GM19452 (cell line): Measurements from ENCODE around the gene CADM4.
A peak's percentile ranks its signal among the peaks of the same experiment; 100 is the strongest.
"Not testable (repeated sequence)": the region's sequence is repeated elsewhere in the genome, so short reads cannot be mapped to it uniquely, and the experiment has no call there.

ENCODE experiments used
- ATAC-seq: cut with Tn5 transposase; IDR thresholded peaks from one replicate; pipeline ENCODE4 v1.9.1; 2021; ENCODE audit not compliant: unreplicated experiment

Gene CADM4, protein sequence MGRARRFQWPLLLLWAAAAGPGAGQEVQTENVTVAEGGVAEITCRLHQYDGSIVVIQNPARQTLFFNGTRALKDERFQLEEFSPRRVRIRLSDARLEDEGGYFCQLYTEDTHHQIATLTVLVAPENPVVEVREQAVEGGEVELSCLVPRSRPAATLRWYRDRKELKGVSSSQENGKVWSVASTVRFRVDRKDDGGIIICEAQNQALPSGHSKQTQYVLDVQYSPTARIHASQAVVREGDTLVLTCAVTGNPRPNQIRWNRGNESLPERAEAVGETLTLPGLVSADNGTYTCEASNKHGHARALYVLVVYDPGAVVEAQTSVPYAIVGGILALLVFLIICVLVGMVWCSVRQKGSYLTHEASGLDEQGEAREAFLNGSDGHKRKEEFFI

DNA sequence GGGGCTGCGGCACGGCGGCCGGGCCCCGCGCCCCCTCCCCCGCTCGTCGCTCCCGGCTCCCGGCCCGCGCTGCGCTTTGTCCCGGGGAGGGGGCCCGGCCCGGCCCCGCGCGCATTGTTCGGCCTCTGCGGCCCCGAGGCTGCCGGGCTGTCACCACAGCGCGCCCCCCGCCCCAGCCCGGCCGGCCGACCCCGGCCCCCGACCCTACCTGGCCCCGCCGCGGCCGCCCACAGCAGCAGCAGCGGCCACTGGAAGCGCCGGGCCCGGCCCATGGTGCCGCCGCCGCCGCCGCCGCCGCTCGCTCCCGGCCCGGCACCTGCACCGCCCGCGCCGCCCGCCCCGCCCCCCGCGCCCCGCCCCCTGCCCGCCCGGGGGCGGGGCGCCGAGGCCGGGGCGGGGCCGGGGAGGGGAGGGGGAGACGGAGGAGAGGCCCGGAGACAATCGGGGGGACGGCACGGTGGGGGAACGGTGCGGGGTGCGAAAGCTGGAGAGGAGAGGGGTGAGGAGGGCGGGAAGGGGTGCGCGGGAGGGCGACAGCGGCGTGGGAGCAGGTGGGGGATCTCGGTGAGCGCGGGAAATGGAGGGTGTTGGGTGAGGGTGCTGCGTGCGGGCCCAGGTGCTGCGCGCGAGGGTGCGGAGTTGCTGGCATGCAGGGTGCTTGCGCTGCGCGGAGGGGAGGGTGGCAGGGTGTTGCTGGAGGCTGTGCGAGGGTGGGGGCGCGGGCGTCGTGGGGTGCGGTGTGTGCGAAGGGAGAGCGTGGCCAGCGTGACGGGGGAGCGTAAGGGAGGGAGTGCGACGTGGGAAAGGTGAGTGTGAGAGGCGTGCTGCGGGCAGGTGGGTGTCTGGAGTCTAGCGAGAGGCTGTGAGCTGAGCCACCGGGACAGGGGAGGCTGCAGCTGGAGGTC lies at the start of gene CADM4:
Gene CADM4 (minus strand): TSS at position 332 of the 905 bp plus-strand sequence. CDS start 60 bp downstream, at position 272.
- ATAC-seq = no peak

DNA sequence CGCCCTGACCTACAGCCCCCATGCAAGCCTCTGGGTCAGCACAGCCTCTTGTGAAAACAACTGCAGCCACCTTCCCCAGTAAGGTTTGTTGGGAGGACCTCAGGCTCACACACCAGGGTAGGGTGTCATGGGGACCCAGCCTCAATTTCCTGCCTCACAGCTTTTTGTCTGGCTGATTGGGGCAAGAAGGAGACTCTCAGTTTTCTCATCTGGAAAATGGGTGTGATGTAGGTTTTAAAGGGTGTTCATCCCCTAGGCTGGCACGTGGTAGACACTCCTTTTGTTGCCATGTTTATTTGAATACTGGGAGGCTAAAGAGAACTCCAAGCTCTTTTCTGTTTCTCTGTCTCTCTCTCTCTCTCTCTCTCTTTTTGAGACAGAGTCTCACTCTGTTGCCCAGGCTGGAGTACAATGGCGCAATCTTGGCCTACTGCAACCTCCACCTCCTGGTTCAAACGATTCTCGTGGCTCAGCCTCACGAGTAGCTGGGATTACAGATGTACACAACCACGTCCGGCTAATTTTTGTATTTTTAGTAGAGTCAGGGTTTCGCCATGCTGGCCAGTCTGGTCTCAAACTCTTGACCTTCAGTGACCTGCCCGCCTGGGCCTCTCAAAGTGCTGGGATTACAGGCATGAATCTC lies 48.5 kb upstream of the CADM4 start:
- no peak for ATAC-seq

DNA sequence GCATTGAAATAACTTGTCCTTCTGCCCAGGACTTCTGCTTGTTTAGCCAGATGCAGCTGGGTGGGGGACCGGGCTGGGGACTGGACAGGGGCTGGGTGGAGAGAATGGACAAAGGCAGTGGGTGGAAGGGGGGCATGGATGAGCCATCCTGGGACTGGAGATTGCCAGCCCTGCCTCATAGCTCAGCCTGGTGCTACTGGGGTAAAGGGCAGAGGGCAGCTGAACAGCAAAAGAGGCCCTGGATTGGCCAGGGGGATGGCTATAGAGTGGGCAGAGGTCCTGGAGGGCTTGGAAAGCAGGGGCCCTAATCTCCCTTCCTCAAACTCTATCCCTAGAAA lies 48.0 kb upstream of the CADM4 start:
- no peak for ATAC-seq

DNA sequence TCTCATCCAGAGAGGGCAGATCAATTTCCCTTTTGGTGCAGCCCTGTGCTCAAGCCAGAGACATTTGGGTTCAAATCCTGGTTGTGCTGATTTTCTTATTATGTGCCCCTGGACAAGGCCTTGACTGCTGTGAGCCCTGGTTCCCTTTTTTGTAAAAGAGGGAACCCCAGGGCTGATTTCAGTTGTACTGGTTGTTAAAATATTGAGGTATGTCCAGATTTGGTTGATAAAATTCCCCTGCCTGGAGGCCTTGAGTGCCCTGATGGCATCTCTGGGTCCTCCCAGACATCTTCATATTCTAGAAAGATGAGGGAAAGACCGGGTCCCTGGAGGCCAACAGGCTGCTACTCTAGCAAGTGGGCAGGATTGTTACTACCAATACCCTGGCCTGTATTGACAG lies 44.7 kb upstream of the CADM4 start:
- no peak for ATAC-seq

DNA sequence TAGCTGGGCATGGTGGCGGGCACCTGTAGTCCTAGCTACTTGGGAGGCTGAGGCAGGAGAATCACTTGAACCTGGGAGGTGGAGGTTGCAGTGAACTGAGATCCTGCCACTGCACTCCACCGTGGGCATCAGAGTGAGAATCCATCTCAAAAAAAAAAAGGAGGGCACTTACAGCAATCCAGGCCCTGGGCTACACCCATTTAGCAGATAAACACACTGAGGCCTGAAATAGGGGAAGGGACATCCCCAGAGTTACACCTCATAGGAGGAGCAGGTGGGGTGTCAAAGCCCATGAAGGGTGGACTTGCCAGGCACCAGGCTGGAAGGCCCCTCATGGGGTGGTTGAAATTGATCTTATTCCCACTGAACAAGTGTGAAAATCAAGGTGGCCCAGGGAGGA lies 44.3 kb upstream of the CADM4 start:
- no peak for ATAC-seq

DNA sequence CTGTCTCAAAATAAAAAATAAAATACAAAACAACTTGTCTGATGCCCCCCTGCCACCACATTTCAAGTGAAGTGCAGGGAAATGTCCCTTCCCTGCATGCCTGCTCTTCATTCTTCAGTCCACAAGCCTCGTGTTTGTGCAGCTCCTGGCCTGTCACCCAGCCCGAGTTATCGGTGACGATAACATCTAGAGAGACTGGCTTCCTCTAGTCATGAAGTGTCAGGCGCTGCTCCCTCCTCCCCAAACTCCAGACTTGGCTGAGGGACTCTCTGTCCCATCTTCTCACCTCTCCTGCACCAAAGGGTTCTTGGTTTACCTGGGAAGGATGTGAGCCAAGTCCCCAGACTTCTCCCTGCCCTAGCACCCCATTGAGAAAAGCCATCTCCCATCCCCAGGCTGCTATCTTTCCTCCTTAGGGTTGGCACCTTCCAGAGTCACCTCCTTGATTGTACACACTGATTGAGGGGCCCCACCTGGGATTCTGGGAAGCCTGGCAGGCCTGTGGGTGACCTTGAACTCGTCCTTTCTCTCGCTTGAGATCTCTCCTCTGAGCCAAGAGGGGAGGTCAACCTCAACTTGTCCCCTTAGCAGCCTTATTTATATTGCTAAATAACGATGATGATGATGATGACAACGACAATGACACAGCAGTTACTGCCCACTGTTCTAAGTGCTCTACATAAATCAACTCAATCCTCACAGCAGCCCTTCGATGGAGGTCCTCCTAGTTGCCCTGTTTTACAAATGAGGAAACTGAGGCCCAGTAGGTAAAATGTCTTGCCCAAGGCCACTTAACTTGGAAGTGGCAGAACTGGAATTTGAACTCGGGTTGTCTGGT lies 43.4 kb upstream of the CADM4 start:
- no peak for ATAC-seq

DNA sequence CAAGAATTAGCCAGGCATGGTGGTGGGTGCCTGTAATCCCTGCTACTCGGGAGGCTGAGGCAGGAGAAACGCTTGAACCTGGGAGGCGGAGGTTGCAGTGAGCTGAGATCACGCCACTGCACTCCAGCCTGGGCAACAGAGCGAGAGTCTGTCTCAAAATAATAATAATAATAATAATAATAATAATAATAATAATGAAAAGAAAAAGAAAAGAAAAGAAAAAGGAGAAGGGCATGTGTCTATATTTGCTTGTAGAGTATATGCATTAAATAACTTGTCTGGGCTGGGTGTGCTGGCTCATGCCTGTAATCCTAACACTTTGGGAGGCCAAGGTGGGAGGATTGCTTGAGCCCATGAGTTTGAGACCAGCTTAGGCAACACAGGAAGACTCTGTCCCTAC lies 42.6 kb upstream of the CADM4 start:
- not testable (repeated sequence) for ATAC-seq

DNA sequence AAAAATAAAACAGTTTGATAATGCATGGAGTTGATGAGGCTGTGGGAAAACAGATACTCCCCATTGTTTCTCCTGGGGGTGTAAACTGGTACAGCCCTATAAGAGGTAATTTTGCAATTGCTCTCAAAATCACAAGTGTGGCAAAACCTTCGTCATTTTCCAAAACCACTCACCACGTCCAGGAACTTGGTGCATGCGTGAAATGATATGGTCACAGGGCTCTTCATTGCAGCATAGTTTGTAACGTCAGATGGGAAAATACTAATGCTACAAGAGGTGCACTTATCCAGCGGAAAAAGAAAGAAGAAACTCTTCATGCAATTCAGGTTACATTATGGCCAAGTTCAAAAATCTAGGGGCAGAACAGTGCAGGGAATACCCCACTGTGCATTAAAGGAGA lies 42.2 kb upstream of the CADM4 start:
- ATAC-seq = no peak

DNA sequence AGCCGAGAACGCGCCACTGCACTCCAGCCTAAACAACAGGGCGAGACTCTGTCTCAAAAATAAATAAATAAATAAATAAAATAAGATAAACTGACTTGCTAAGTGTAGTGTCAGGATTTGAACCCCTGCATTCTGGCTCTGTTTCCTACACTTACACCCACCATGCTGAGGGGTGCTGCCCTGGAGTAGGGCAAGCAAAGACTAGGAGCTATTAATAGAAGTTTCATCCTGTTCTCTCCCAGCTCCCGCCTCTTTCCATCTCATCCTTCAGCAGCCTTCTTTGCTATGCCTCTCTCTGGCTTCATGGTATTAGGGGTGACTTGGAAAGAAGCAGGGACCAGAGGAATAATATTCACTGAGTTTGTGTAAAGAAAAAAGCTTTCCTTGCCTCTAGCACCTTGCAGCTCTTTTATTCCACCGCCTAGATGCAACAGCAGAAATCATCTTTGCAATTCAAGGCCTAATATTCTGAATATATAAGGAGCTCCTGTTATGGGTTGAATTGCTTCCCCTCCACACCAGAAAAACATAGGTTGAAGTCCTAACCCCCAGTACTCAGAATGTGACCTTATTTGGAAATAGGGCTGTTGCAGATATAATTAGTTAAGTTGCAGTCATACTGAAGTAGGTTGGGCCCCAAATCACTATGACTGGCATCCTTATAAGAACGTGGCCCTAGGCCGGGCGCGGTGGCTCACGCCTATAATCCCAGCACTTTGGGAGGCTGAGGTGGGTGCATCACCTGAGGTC lies 39.0 kb upstream of the CADM4 start:
- ATAC-seq = no peak

DNA sequence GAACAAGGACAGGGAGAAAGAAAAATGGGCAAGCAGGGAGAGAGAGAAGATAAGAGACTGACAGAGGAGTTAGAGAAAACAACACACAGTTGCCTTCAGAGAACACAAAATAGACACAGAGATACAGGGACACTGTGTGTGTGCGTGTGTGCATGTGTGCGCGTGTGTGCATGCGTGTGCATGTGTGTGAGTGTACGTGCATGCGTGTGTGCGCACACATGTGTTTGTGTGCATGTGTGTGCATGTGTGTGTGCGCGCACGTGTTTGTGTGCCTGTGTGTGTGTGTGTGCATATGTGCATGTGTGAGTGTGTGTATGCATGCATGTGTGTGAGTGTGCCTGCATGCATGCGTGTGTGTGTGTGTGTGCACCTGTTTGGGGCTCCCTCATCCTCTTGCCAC lies 36.3 kb upstream of the CADM4 start:
- ATAC-seq = no peak

DNA sequence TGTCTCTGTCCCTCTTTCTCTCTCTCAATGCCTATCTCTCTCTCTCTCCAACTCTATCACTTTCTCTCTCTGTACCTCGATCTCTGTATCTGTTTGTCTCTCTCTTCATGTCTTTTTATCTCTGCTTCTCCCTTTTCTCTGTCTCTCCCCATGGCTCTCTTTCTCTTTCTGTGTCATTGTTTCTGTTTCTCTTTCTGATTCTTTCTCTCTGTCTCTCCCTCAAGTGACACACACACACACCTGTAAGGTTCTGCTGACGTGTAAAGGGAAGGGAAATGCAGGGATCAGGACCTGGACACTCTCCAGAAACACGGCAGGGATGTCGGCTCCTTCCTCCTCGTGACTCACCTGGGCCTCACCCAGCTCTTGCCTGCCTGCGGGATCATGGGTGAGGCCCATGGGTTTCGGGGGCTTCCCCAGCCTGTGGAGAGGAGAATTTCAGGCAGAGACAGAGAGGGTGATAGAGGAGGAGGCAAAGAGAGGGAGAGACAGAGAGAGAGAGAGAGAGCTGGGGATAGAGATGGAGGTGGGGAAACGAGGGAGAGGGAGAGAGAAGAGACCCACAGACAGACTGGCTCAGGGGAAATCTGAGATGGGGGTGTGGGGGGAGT lies 35.7 kb upstream of the CADM4 start:
- no peak for ATAC-seq

DNA sequence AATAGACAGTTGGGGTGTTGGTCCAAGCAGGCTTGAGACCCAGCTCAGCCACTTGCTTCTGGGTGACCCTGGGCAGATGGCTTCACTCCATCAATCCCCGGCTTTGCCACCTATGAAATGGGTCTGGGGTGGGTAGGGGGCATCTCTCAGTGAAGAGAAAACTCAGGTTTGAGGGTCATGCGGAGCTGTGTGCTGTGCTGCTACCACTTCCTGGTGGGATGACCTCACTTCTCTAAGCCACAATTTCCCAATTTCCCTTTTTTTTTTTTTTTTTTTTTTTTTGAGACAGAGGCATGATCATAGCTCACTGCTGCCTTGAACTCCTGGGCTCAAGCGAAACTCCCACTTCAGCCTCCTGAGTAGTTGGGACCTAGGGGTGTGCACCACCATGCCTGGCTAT lies 34.9 kb upstream of the CADM4 start:
- no peak for ATAC-seq

DNA sequence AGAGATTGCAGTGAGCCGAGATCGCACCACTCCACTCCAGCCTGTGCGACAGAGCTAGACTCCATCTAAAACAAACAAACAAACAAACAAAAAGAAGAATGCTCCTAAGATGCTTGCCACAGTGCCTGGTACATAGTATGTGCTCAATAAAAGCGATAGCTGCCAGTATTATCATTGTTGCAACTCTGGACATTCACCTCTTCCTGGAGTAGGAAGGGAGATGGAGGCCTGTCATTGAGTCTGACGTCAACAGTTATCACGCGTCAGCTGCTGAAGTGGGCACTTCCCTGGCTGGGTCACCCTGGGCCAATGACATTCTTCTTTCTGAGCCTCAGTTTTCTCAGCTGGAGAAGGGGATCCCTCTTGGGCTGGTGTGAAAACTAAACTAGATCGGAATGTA lies 34.5 kb upstream of the CADM4 start:
- no peak for ATAC-seq

DNA sequence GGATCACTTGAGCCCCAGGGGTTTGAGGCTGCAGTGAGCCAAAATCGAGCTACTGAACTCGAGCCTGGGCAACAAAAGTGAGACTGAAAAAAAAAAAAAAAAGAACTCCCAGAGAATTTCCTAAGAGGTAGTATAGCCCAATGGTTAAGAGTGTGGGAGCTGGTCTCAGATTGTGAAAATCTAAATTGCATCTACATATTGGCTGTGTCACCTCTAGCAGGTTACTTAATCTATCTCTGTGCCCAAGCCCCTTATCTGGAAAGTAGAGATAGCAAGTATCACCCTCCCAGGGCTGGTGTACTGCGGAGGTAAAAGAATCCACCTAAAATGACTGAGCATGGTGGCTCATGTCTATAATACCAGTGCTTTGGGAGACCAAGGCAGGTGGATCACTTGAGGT lies 34.0 kb upstream of the CADM4 start:
- no peak for ATAC-seq

DNA sequence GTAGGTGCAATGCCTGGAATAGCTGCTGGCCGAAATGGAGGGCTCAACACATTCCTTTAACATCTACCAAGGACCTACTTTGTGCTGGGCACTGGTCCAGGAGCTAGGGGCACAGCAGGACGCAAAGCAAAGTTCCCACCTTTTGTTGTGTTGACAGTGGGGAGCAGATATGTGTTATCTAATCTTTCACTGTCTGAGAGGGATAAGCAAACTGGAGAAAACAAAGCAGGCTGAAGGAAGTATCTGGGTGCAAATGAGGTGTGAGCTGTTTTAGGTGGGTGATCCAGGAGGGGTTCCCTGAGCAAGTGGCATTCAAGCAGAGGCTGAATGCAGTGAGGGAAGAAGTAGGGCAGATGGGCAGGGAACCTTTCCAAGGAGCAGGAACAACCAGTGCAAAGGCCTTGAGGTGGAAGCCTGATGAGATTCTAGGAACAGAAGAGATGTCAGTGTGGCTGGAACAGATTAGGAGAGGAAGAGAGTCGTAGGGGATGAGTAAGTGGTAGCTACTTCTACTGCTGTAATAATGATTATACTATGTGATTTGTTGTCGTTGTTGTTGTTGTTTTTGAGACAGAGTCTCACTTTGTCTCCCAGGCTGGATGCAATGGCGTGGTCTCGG lies 32.5 kb upstream of the CADM4 start:
- ATAC-seq = no peak

DNA sequence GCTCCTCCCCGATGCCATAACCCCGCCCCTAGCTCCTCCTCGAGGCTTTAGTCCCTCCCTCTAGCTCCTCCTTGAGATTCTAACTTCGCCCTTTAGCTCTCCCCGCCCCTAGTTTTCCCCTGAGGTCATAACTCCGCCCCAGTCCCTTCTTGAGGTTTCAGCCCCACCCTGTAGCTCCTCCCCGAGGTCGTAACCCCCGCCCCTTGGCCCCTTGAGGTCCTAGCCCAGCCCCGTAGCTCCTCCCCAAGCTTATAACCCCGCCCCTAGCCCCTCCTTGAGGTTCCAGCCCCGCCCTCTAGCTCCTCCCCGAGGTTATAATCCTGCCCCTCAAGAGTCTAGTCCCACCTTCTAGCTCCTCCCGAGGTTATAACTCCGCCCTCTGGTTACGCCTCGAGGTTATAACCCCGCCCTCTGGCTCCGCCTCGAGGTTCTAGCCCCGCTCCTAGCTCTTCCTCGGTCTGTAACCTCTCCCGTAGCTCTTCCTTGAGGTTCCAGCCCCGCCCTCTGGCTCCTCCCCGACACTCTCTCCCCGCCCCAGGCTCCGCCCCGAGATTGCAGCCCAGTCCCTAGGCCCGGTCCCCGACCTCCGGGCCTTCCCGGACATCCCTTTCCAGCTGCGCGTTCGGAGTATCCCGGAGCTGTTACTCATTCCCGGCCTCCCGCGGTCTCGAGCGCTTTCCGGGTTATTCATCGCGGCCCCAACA lies 28.9 kb upstream of the CADM4 start:
- ATAC-seq = peak; percentile 84

DNA sequence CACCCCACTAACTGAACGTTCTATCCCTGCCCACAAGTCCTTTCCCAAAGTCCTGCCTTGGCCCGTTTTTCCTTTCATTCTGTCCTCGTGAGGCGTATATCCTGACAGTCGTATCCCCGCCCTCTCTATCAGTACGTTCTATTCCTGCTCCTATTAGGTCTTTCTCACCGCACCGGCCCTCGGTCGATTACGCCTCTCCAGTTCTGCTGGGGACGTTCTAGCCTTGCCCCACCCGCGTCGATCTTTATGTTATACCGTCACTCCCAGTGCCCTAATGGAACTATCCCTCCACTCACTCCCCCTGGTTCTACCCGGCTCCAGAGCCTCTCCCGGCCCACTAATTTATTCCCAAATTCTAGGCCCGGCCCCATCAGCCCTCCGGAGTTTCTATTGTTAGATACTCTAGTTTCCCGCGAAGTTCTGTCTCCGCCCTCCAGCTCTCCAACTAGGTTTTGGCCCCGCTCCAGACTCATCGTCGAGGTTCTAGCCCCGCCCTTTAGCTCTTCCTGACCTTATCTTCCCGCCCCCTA lies 28.3 kb upstream of the CADM4 start:
- no peak for ATAC-seq

DNA sequence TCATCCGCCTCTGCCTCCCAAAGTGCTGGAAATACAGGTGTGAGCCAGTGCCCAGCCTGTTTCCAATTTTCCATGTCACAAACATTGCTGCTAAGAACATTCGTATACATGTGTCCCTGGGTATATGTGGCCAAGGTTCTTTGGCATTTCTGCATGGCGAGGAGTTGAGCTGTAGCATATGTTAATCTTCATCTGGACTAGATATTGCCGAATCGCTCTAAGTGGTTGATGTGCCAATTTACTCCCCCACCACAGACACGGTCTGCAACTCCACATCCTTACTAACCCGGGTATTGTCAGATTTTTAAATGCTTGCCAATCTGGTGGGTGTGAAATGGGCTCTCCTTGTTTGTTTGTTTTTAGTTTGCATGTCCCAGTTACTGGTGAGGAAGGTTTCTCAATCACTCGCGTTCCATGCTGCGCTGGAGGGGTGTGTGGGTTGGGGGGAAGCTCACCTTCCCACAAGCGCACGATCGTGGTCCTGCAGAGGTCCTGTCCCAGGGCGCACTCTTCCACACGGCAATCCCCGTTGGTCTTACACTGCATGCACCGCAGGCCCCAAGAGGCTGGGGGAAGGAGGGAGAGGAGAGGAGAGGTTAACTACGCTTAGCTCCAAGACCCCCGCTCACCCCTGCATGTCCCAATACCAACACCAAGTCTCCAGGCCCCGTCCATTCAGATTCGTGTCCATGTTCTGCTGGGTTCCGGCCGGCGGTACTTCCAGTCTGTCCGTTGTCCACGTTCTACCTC lies 27.7 kb upstream of the CADM4 start:
- ATAC-seq = no peak
